ENCODE results near the gene NDUFS1. TPM values are rescaled to one million over a fixed set of nuclear protein-coding genes. Genes with fewer than 3 reads are reported as not detected.

NDUFS1 gene
- total and polyA plus RNA-seq, 9 donors, result 17.3 to 86.7 (median 58.3) TPM

GRCh38 chr2:206068207-206068606 lies 91.0 kb downstream of the NDUFS1 start:
- Histone ChIP-seq H3K4me1 (ENCODE audit: insufficient read depth) (no peaks in the 10 kb centered on the region), H3K4me3 (no peak overlapping the region), H3K27me3 (no peaks in the 10 kb centered on the region), H3K9me3 (no peaks in the 10 kb centered on the region), H3K27ac (no peak overlapping the region), H3K36me3 (no peaks in the 10 kb centered on the region)
- DNase-seq, result no peak
- intact Hi-C loops (cut with DNase I), result no loop called here
- TF ChIP-seq EP300 (IDR thresholded peaks at IDR 0.05) (no peak), CTCF (IDR thresholded peaks at IDR 0.05) (no peak), POLR2A (IDR thresholded peaks at IDR 0.05) (no peak)
- 96 to 100% (median 96%) methylated on average over 1 of the region's 1 CpG for WGBS, 3 donors

Small RNA genes lying within 50 kb of the gene (small RNA-seq; reads per million reads assigned to genes)
- gene RF00134 (not detected), gene RF02271 (not detected), gene SNORA41 (not detected), gene SNORD51 (not detected)

Other genes starting within 250 kb of the NDUFS1 start
- 10 to 100 TPM; 16.8 to 37.6 (median 26.2) TPM for gene INO80D, start 73.3 kb downstream of the NDUFS1 start, total RNA-seq
- 1 to 10 TPM; 3.2 to 4.3 TPM for gene INO80D, start 73.3 kb downstream of the NDUFS1 start, polyA plus RNA-seq
- gene EEF1B2, start 451 bp upstream of the NDUFS1 start, total RNA-seq, result 100 to 1,000 TPM; 647 to 983 (median 768) TPM
- gene EEF1B2, start 451 bp upstream of the NDUFS1 start, polyA plus RNA-seq, result 1,000 to 10,000 TPM; 1,190 to 1,651 TPM
- 10 to 100 TPM; 18.0 to 36.4 (median 27.0) TPM for gene ZDBF2, start 115.2 kb upstream of the NDUFS1 start, total RNA-seq
- 1 to 10 TPM; 4.1 to 6.7 TPM for gene ZDBF2, start 115.2 kb upstream of the NDUFS1 start, polyA plus RNA-seq

Measured in ovary (tissue), 9 donors.